Measurements from ENCODE around the gene GLP2R.

Gene GLP2R

GRCh38 chr17:9825641-9826150 lies at the start of gene GLP2R:
GLP2R (plus strand) TSS chr17:9825924; CDS start chr17:9826064, 140 bp downstream.
- no peak for TF ChIP-seq CTCF (IDR thresholded peaks at IDR 0.05)

- TF ChIP-seq CTCF (IDR thresholded peaks at IDR 0.05), result no peak
Measured at GRCh38 chr17:9776911-9777310, 48.8 kb upstream of the GLP2R start.

GRCh38 chr17:9780552-9780951 lies 45.2 kb upstream of the GLP2R start:
- TF ChIP-seq CTCF (IDR thresholded peaks at IDR 0.05), result no peak

GRCh38 chr17:9783050-9783449 lies 42.7 kb upstream of the GLP2R start:
- no peak for TF ChIP-seq CTCF (IDR thresholded peaks at IDR 0.05)

GRCh38 chr17:9784544-9784943 lies 41.2 kb upstream of the GLP2R start:
- no peak for TF ChIP-seq CTCF (IDR thresholded peaks at IDR 0.05)

GRCh38 chr17:9788601-9789000 lies 37.1 kb upstream of the GLP2R start:
- no peak for TF ChIP-seq CTCF (IDR thresholded peaks at IDR 0.05)

GRCh38 chr17:9790316-9790715 lies 35.4 kb upstream of the GLP2R start:
- no peak for TF ChIP-seq CTCF (IDR thresholded peaks at IDR 0.05)
